Endothelial cell of umbilical vein (primary cell): ENCODE results near the gene ZNF195. TPM values are rescaled to one million over a fixed set of nuclear protein-coding genes. Genes with fewer than 3 reads are reported as not detected.
"Not testable (repeated sequence)": the region's sequence is repeated elsewhere in the genome, so short reads cannot be mapped to it uniquely, and the experiment has no call there.

Source experiments
- BruUV-seq: library from RNA; stranded (reverse); fragments of 400-500 nt; replicated peaks from 2 replicates; lab custom pipeline; 2021; lab: Mats Ljungman, UMichigan
- CTCF ChIA-PET: fragments of 300-600, 350-600 bp; sonication (Branson Sonifier 250); formaldehyde crosslinking; loops from one replicate; lab custom pipeline; 2021; ENCODE audit warnings: antibody characterized with exemption, inconsistent platforms; lab: Charles Lee
- POLR2A ChIA-PET: fragments of 300-600, 350-600 bp; sonication (Branson Sonifier 250); formaldehyde crosslinking; loops from one replicate; lab custom pipeline; 2021; ENCODE audit warnings: antibody characterized with exemption, inconsistent platforms; lab: Charles Lee
- DNase-seq: peaks from one replicate; pipeline ENCODE4 v3.0.0-alpha.2; 2011; ENCODE audit warnings: low read depth, low spot score
- FAIRE-seq: peaks from 2 replicates; lab custom pipeline; 2011; peaks lifted over from hg19 to GRCh38; lab: Jason Lieb, UNC
- H2AFZ ChIP-seq: 2 replicates; pipeline ENCODE4 v1.6.0; 2012; ENCODE audit warnings: low read depth, low read length, control low read depth, inconsistent platforms
- H3K27ac ChIP-seq: 2 replicates; pipeline ENCODE4 v1.5.1; 2011; ENCODE audit warnings: low read depth, mild to moderate bottlenecking, control low read depth, low read length, moderate library complexity; ENCODE audit not compliant: insufficient read depth
- H3K27me3 ChIP-seq, 2 experiments: 2 replicates each; pipeline versions ENCODE4 v1.6.0 to v1.6.1; 2011; ENCODE audit warnings: low read length in 2 of 2, mixed read lengths in 1 of 2; ENCODE audit not compliant: control insufficient read depth in 2 of 2, insufficient read depth in 2 of 2
- H3K36me3 ChIP-seq, 2 experiments: 2 replicates in 1 of 2; 3 replicates in 1 of 2; pipeline ENCODE4 v1.5.1; 2011; ENCODE audit warnings: low read length in 2 of 2, mild to moderate bottlenecking in 1 of 2, moderate library complexity in 1 of 2; ENCODE audit not compliant: control insufficient read depth in 2 of 2, insufficient read depth in 2 of 2; ENCODE audit errors: extremely low read depth in 1 of 2
- H3K4me1 ChIP-seq: 3 replicates; pipeline ENCODE4 v1.5.1; 2011; ENCODE audit warnings: mild to moderate bottlenecking, low read length; ENCODE audit not compliant: control insufficient read depth, insufficient read depth; ENCODE audit errors: extremely low read depth
- H3K4me2 ChIP-seq: 2 replicates; pipeline ENCODE4 v1.6.1; 2011; ENCODE audit warnings: low read length, control low read depth, mixed read lengths; ENCODE audit not compliant: insufficient read depth
- H3K4me3 ChIP-seq, 3 experiments: fragments of 200-600 bp in 1 of 3; sonication (generic), shearing (Covaris generic) in 1 of 3; replicated peaks in 1 of 3; 2 replicates each; pipeline ENCODE4 v1.5.1; 2011 to 2016; ENCODE audit warnings: control low read depth in 3 of 3, low read length in 3 of 3, mild to moderate bottlenecking in 2 of 3, inconsistent platforms in 1 of 3, low read depth in 1 of 3, moderate library complexity in 1 of 3; ENCODE audit not compliant: insufficient read depth in 1 of 3
- H3K79me2 ChIP-seq: 2 replicates; pipeline ENCODE4 v1.6.0; 2012; ENCODE audit warnings: low read length, inconsistent platforms; ENCODE audit not compliant: control insufficient read depth, insufficient read depth
- H3K9ac ChIP-seq: replicated peaks from 2 replicates; pipeline ENCODE3; 2011; ENCODE audit warnings: low read length, control low read depth; ENCODE audit not compliant: insufficient read depth; ENCODE audit errors: extremely low read depth
- H3K9me1 ChIP-seq: replicated peaks from 3 replicates; pipeline ENCODE4 v1.6.0; 2011; ENCODE audit warnings: mild to moderate bottlenecking, low read length; ENCODE audit not compliant: control insufficient read depth, insufficient read depth; ENCODE audit errors: extremely low read depth
- H3K9me3 ChIP-seq: replicated peaks from 2 replicates; pipeline ENCODE4 v1.5.1; 2012; ENCODE audit warnings: low read length, inconsistent platforms; ENCODE audit not compliant: control insufficient read depth, insufficient read depth
- H4K20me1 ChIP-seq: replicated peaks from 2 replicates; pipeline ENCODE3; 2011; ENCODE audit warnings: mild to moderate bottlenecking, low read length; ENCODE audit not compliant: control insufficient read depth, insufficient read depth; ENCODE audit errors: extremely low read depth
- dilution Hi-C: fragments of 300-500 bp; cut with MboI; formaldehyde crosslinking; loops from one replicate; pipeline ENCODE4 v1.15.0; 2019; ENCODE audit warnings: low sequenced_read_pairs; ENCODE audit not compliant: extremely low pct_ligation_motif_present
- intact Hi-C: fragments of 100-400 bp; cut with micrococcal nuclease; formaldehyde crosslinking; loops from one replicate; pipeline ENCODE4 v1.10.0; 2022
- polyA plus RNA-seq, 4 experiments: library from polyadenylated mRNA; depleted of rRNA in 3 of 4; stranded (reverse) in 3 of 4; unstranded in 1 of 4; fragments of >200 nt; gene quantifications; 2 replicates each; pipeline versions ENCODE4 v1.2.1 to v1.2.3, GENCODE V29; 2011 to 2012; ENCODE audit warnings: missing spikeins in 1 of 4
- total RNA-seq: library from RNA; stranded (reverse); gene quantifications from 2 replicates; pipeline ENCODE4 v1.2.3, GENCODE V29; 2021

The ZNF195 gene
- total and polyA plus RNA-seq, 2 donors (not counting 3 experiments of a cell fraction or from before 2014, with no cell fraction given): 12.8 to 32.5 TPM

- H3K27me3 ChIP-seq, dilution Hi-C loops, BruUV-seq, H3K79me2 ChIP-seq, H2AFZ ChIP-seq, intact Hi-C loops, POLR2A ChIA-PET, H3K4me2 ChIP-seq, H3K27ac ChIP-seq, H3K9ac ChIP-seq, H3K9me1 ChIP-seq, H4K20me1 ChIP-seq, H3K36me3 ChIP-seq, H3K4me3 ChIP-seq, DNase-seq, FAIRE-seq, H3K9me3 ChIP-seq, H3K4me1 ChIP-seq, CTCF ChIA-PET: not testable (repeated sequence)
Measured at GRCh38 chr11:3426541-3426940, 47.6 kb upstream of the ZNF195 start.

- H3K4me2 ChIP-seq, H3K9me3 ChIP-seq, BruUV-seq, H3K27ac ChIP-seq, H3K79me2 ChIP-seq, DNase-seq, H3K4me3 ChIP-seq, H3K36me3 ChIP-seq, H3K9me1 ChIP-seq, POLR2A ChIA-PET, H2AFZ ChIP-seq, H4K20me1 ChIP-seq, FAIRE-seq, H3K9ac ChIP-seq, dilution Hi-C loops, H3K4me1 ChIP-seq, H3K27me3 ChIP-seq: not testable (repeated sequence)
- CTCF ChIA-PET: interaction anchor here (0.7 kb wide), 1 partner anchor 724 kb away, joined by 3 read pairs; the partner anchor contains the start of gene KCNQ1OT1
- intact Hi-C loops: loop anchor here (5.0 kb wide), 1 partner anchor 327 kb away; no protein-coding TSS in a partner anchor
Measured at GRCh38 chr11:3423928-3424327, 45.0 kb upstream of the ZNF195 start.

- Histone ChIP-seq H2AFZ (peak overlapping the region; percentile 37), H3K4me3 (peak overlapping the region in 2 of 3 experiments; percentile 10 to 51)
- DNase-seq: peak; percentile 3
- CTCF ChIA-PET: interaction anchor here (0.7 kb wide), 2 partner anchors 15 to 723 kb away, joined by 3 to 5 read pairs; partner anchors contain the start of gene KCNQ1OT1
- FAIRE-seq, H3K79me2 ChIP-seq, BruUV-seq, H3K9me3 ChIP-seq, H3K27ac ChIP-seq, H3K9me1 ChIP-seq, H3K4me2 ChIP-seq, H3K27me3 ChIP-seq, dilution Hi-C loops, H4K20me1 ChIP-seq, H3K9ac ChIP-seq, POLR2A ChIA-PET, H3K4me1 ChIP-seq, H3K36me3 ChIP-seq: not testable (repeated sequence)
- intact Hi-C loops: loop anchor here (5.0 kb wide), 1 partner anchor 326 kb away; no protein-coding TSS in a partner anchor
Measured at GRCh38 chr11:3423138-3423731, 44.3 kb upstream of the ZNF195 start.
